Colonic mucosa (tissue), 4 donors: ENCODE results near the gene DBNDD2. TPM values are rescaled to one million over a fixed set of nuclear protein-coding genes. Genes with fewer than 3 reads are reported as not detected.

Experiments used
- DNase-seq: peaks from one replicate; pipeline ENCODE4 v3.0.0-alpha.2; 2020
- H3K27ac ChIP-seq: fragments of 200-600 bp; one replicate; pipeline ENCODE4 v1.8.0; 2021
- H3K27me3 ChIP-seq: fragments of 200-600 bp; one replicate; pipeline ENCODE4 v1.8.0; 2021
- H3K36me3 ChIP-seq: fragments of 200-600 bp; one replicate; pipeline ENCODE4 v1.8.0; 2021
- H3K4me1 ChIP-seq: fragments of 200-600 bp; one replicate; pipeline ENCODE4 v1.8.0; 2021; ENCODE audit warnings: mild to moderate bottlenecking
- H3K4me3 ChIP-seq: fragments of 200-600 bp; one replicate; pipeline ENCODE4 v1.8.0; 2021
- H3K9ac ChIP-seq, 2 donors: one replicate each; pipeline ENCODE4 v1.7.0; 2013; ENCODE audit warnings: control low read depth in 2 of 2, low read depth in 2 of 2, low read length in 2 of 2
- H3K9me3 ChIP-seq: fragments of 200-600 bp; one replicate; pipeline ENCODE4 v1.8.0; 2021
- CTCF ChIP-seq: fragments of 200-600 bp; IDR thresholded peaks from one replicate; pipeline ENCODE4 v1.8.0; 2022; ENCODE audit warnings: antibody characterized with exemption, mild to moderate bottlenecking
- intact Hi-C: fragments of 100-400 bp; cut with DNase I; formaldehyde crosslinking; loops from one replicate; pipeline ENCODE4 v1.14.1; 2022
- total RNA-seq, 2 donors: library from RNA; stranded (reverse); fragmentation: NEBNext Ultra II Directional in 1 of 2; extraction: Animal tissue kit (Norgen Biotek cat#: 25700) in 1 of 2; gene quantifications; one replicate each; pipeline ENCODE4 v1.2.1, GENCODE V29; 2021
- donor health status: healthy.
- donor health status: DM: no; HTN: no; CAD: no.
- donor health status: DM: no; HTN: no; CAD: no.

DBNDD2 gene
- total RNA-seq, 2 donors from 2014 or later = 109 to 131 TPM

GRCh38 chr20:45406260-45407066, 1.6 kb upstream of the DBNDD2 start:
- peak; percentile 86 for DNase-seq
- Histone ChIP-seq H3K4me1 (peaks cover 15% of the 10 kb centered on the region), H3K27ac (peak overlapping the region; percentile 89), H3K4me3 (peak overlapping the region; percentile 66), H3K27me3 (no peaks in the 10 kb centered on the region), H3K36me3 (no peaks in the 10 kb centered on the region), H3K9ac (peak overlapping the region; percentile 93 to 98), H3K9me3 (no peaks in the 10 kb centered on the region)
- TF ChIP-seq CTCF = no peak
- intact Hi-C loops = loop anchor here (5.0 kb wide), 1 partner anchor 34 kb away; no protein-coding TSS in a partner anchor

- no peak for TF ChIP-seq CTCF
- H3K4me1 ChIP-seq = peaks cover 15% of the 10 kb centered on the region
- peak; percentile 59 for DNase-seq
- H3K9ac ChIP-seq = peak overlapping the region; percentile 93 to 98
- H3K9me3 ChIP-seq = no peaks in the 10 kb centered on the region
- H3K36me3 ChIP-seq = no peaks in the 10 kb centered on the region
- H3K27ac ChIP-seq = peak overlapping the region; percentile 89
- peak overlapping the region; percentile 66 for H3K4me3 ChIP-seq
- intact Hi-C loops = loop anchor here (5.0 kb wide), 1 partner anchor 35 kb away; no protein-coding TSS in a partner anchor
- H3K27me3 ChIP-seq = no peaks in the 10 kb centered on the region
Measured at GRCh38 chr20:45407067-45407745, 883 bp upstream of the DBNDD2 start.

- no peak for TF ChIP-seq CTCF
- peaks cover 15% of the 10 kb centered on the region for H3K4me1 ChIP-seq
- H3K9ac ChIP-seq = peak overlapping the region in 1 of 2 donors; percentile 93
- no peaks in the 10 kb centered on the region for H3K27me3 ChIP-seq
- peak; percentile 35 for DNase-seq
- peak overlapping the region; percentile 89 for H3K27ac ChIP-seq
- no peaks in the 10 kb centered on the region for H3K36me3 ChIP-seq
- peak overlapping the region; percentile 66 for H3K4me3 ChIP-seq
- no peaks in the 10 kb centered on the region for H3K9me3 ChIP-seq
- intact Hi-C loops = loop anchor here (5.0 kb wide), 1 partner anchor 36 kb away; no protein-coding TSS in a partner anchor
Measured at GRCh38 chr20:45408646-45409213, 641 bp downstream of the DBNDD2 start.

GRCh38 chr20:45409521-45410272, 1.6 kb downstream of the DBNDD2 start:
- peak overlapping the region; percentile 89 for H3K27ac ChIP-seq
- peak; percentile 39 for DNase-seq

More at GRCh38 chr20:45409521-45410272, 1.6 kb downstream of the DBNDD2 start:
- no peak for TF ChIP-seq CTCF
- Histone ChIP-seq H3K4me3 (no peak overlapping the region), H3K9me3 (no peaks in the 10 kb centered on the region), H3K36me3 (no peaks in the 10 kb centered on the region), H3K4me1 (peaks cover 15% of the 10 kb centered on the region), H3K27me3 (no peaks in the 10 kb centered on the region), H3K9ac (peak overlapping the region in 1 of 2 donors; percentile 36)
- intact Hi-C loops = loop anchor here (5.0 kb wide), 1 partner anchor 37 kb away; no protein-coding TSS in a partner anchor
